ENCODE results near the gene IRF2BP2.

DNA sequence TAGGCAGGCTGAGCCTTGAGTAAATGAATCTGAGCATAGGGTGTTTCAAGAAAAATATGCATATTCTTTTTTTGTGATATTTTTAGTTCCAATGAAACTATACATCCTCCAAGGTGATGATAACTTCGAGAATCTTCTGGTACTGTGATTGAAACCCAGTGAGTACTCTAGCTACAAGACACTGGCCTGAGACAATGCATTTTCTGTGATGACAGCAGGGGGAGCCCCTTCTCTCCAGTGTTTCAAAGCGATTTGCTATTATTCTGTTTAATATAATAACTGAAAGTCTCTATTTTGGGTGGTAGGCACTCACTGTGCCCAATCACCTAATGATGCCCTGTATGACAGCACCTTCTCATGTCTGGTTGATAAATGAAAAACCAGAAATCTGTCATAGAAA, 12.1 kb downstream of the IRF2BP2 start:
- TF ChIP-seq, protein P1, sequence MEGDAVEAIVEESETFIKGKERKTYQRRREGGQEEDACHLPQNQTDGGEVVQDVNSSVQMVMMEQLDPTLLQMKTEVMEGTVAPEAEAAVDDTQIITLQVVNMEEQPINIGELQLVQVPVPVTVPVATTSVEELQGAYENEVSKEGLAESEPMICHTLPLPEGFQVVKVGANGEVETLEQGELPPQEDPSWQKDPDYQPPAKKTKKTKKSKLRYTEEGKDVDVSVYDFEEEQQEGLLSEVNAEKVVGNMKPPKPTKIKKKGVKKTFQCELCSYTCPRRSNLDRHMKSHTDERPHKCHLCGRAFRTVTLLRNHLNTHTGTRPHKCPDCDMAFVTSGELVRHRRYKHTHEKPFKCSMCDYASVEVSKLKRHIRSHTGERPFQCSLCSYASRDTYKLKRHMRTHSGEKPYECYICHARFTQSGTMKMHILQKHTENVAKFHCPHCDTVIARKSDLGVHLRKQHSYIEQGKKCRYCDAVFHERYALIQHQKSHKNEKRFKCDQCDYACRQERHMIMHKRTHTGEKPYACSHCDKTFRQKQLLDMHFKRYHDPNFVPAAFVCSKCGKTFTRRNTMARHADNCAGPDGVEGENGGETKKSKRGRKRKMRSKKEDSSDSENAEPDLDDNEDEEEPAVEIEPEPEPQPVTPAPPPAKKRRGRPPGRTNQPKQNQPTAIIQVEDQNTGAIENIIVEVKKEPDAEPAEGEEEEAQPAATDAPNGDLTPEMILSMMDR (IDR thresholded peaks at IDR 0.05) = peak; percentile 40 to 61 (median 45)
- TF ChIP-seq EP300 (IDR thresholded peaks at IDR 0.05) = no peak

Data from tibial nerve (tissue), 4 donors.